IMR-90 (cell line): ENCODE data around the gene NELL1.

ENCODE experiments used
- CEBPB ChIP-seq: IDR thresholded peaks from 2 replicates; pipeline ENCODE4 v1.6.1; 2012; ENCODE audit warnings: low read depth, low read length, improper control_type of control experiment
- SMC3 ChIP-seq: fragments of 150-350 bp; IDR thresholded peaks from 2 replicates; pipeline ENCODE4 v1.6.1; 2016; ENCODE audit warnings: low read depth, mild to moderate bottlenecking, antibody characterized with exemption, low read length, moderate library complexity
- USF2 ChIP-seq: fragments of 150-350 bp; IDR thresholded peaks from 2 replicates; pipeline ENCODE4 v1.6.1; 2017; ENCODE audit warnings: mild to moderate bottlenecking, antibody characterized with exemption, low read length, low read depth
- TF ChIP-seq, protein P1 (sequence below): conservative IDR thresholded peaks from 2 replicates; pipeline ENCODE4 v1.5.1; 2012; ENCODE audit warnings: mild to moderate bottlenecking, low read depth, low read length, improper control_type of control experiment

DNA sequence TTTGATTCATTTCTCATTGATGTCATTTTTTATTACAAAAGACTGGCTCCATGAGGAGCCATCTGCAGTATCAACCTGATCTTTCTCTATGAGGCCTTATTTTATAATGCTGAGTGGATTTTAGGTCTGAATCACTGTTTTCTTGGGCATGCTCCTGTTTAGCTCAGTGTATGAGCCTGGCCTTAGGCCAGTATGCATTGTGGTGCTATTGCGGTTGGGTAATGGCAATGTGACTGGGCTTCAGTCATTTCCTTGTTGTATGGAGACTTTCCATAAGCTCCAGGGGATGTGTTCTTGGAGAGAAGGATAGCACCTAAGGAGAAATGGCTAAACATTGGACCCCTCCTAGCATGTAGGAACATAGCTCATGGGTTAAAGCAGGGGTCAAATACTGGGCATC, 293.2 kb downstream of the NELL1 start:
- TF ChIP-seq SMC3 (no peak), CEBPB (no peak), USF2 (no peak)
- TF ChIP-seq, protein P1, sequence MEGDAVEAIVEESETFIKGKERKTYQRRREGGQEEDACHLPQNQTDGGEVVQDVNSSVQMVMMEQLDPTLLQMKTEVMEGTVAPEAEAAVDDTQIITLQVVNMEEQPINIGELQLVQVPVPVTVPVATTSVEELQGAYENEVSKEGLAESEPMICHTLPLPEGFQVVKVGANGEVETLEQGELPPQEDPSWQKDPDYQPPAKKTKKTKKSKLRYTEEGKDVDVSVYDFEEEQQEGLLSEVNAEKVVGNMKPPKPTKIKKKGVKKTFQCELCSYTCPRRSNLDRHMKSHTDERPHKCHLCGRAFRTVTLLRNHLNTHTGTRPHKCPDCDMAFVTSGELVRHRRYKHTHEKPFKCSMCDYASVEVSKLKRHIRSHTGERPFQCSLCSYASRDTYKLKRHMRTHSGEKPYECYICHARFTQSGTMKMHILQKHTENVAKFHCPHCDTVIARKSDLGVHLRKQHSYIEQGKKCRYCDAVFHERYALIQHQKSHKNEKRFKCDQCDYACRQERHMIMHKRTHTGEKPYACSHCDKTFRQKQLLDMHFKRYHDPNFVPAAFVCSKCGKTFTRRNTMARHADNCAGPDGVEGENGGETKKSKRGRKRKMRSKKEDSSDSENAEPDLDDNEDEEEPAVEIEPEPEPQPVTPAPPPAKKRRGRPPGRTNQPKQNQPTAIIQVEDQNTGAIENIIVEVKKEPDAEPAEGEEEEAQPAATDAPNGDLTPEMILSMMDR: no peak
